Measurements from ENCODE around the gene TXNL4B. TPM values are rescaled to one million over a fixed set of nuclear protein-coding genes. Genes with fewer than 3 reads are reported as not detected.

TXNL4B gene
- total and polyA plus RNA-seq, 4 donors = 5.4 to 17.7 (median 12.7) TPM

DNA sequence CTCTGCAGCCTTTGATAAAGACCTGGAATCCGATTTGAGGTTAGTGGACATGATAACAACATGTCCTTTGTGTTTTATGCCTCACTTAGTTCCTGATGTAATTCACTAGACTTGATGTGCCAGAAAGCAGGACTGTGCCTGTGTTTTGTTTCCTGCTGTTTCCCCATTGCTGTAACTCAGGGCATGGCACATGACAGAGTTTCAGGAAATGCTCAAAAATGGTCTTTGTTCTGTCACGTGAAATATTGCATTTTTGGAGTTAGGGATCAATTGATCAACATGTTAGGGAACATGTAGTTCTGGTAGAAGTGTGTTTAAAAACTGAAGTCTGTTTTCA is 33.0 kb upstream of the TXNL4B start:
- Histone ChIP-seq H3K9me3 (ENCODE audit: control insufficient read depth in 4 of 4, insufficient read depth in 3 of 4, low read length in 3 of 4) (no peaks in the 10 kb centered on the region), H3K4me3 (no peak overlapping the region), H3K27ac (ENCODE audit: low read depth in 1 of 2, low read length in 1 of 2) (no peak overlapping the region), H3K36me3 (ENCODE audit: control insufficient read depth in 4 of 4, insufficient read depth in 4 of 4, low read length in 4 of 4) (no peaks in the 10 kb centered on the region), H3K27me3 (ENCODE audit: control insufficient read depth in 3 of 3, insufficient read depth in 3 of 3, low read length in 2 of 3) (no peaks in the 10 kb centered on the region), H3K4me1 (ENCODE audit: control insufficient read depth in 5 of 5, insufficient read depth in 5 of 5, low read length in 5 of 5) (peaks cover 0 to 5% (median 0%) of the 10 kb centered on the region in 5 donors), H3K9ac (ENCODE audit: insufficient read depth in 1 of 2, low read length in 2 of 2) (no peak overlapping the region)
- TF ChIP-seq, protein P1, sequence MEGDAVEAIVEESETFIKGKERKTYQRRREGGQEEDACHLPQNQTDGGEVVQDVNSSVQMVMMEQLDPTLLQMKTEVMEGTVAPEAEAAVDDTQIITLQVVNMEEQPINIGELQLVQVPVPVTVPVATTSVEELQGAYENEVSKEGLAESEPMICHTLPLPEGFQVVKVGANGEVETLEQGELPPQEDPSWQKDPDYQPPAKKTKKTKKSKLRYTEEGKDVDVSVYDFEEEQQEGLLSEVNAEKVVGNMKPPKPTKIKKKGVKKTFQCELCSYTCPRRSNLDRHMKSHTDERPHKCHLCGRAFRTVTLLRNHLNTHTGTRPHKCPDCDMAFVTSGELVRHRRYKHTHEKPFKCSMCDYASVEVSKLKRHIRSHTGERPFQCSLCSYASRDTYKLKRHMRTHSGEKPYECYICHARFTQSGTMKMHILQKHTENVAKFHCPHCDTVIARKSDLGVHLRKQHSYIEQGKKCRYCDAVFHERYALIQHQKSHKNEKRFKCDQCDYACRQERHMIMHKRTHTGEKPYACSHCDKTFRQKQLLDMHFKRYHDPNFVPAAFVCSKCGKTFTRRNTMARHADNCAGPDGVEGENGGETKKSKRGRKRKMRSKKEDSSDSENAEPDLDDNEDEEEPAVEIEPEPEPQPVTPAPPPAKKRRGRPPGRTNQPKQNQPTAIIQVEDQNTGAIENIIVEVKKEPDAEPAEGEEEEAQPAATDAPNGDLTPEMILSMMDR (IDR thresholded peaks at IDR 0.05; ENCODE audit: control extremely low read depth, extremely low read depth) = no peak
- 53 to 58% methylated on average over 2 of the region's 2 CpGs for WGBS, 2 donors
- ATAC-seq (ENCODE audit: insufficient read depth, low FRiP score) (no peak), DNase-seq (no peak)

DNA sequence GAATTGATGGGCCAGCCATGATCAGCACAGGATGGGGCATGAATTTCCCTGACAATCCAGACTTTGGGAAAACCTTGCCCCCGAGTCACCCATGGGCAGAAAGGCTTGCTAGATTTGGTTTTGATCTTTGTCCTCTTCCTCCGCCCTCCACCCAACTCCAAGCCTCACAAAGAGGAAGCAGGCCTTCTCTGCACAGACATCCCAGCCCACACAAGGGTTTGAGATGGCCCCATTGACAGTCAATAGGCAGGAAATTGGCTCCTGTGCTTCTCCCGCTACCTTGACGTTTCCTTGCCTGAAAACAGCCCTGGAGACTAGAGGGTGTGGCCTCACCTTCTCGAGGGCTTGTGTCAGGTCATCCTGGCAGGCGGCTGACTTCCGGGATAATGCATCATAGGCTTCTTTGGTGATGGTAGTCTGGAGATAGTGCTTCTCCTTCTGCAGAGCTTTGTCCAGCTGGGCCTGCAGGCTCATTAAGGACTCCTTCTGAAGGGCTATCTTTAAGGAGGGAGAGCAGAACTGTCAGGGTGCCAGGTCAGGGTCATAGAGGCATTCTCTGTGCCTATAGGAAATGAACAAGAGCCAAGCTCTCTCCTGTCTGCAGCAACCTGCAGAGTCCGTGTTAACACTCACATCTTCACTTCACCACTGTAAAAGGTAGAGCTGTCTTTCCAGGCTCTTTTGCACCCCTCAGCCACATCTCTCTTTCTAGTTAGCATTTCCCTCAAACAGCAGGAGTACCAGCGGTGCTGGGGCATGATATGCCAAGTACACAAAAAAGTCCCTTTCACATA is 32.4 kb upstream of the TXNL4B start:
- 76 to 85% methylated on average over 9 of the region's 9 CpGs for WGBS, 2 donors
- TF ChIP-seq, protein P1 (IDR thresholded peaks at IDR 0.05; ENCODE audit: control extremely low read depth, extremely low read depth) = no peak
- no peaks in the 10 kb centered on the region for H3K27me3 ChIP-seq (ENCODE audit: control insufficient read depth in 3 of 3, insufficient read depth in 3 of 3, low read length in 2 of 3)
- no peaks in the 10 kb centered on the region for H3K36me3 ChIP-seq (ENCODE audit: control insufficient read depth in 4 of 4, insufficient read depth in 4 of 4, low read length in 4 of 4)
- H3K9ac ChIP-seq (ENCODE audit: insufficient read depth in 1 of 2, low read length in 2 of 2) = no peak overlapping the region
- peak overlapping the region in 1 of 2 donors; percentile 12 for H3K27ac ChIP-seq (ENCODE audit: low read depth in 1 of 2, low read length in 1 of 2)
- DNase-seq (no peak), ATAC-seq (ENCODE audit: insufficient read depth, low FRiP score) (no peak)
- H3K4me1 ChIP-seq (ENCODE audit: control insufficient read depth in 5 of 5, insufficient read depth in 5 of 5, low read length in 5 of 5) = peaks cover 0 to 5% (median 0%) of the 10 kb centered on the region in 5 donors
- H3K9me3 ChIP-seq (ENCODE audit: control insufficient read depth in 4 of 4, insufficient read depth in 3 of 4, low read length in 3 of 4) = no peaks in the 10 kb centered on the region
- H3K4me3 ChIP-seq = no peak overlapping the region

DNA sequence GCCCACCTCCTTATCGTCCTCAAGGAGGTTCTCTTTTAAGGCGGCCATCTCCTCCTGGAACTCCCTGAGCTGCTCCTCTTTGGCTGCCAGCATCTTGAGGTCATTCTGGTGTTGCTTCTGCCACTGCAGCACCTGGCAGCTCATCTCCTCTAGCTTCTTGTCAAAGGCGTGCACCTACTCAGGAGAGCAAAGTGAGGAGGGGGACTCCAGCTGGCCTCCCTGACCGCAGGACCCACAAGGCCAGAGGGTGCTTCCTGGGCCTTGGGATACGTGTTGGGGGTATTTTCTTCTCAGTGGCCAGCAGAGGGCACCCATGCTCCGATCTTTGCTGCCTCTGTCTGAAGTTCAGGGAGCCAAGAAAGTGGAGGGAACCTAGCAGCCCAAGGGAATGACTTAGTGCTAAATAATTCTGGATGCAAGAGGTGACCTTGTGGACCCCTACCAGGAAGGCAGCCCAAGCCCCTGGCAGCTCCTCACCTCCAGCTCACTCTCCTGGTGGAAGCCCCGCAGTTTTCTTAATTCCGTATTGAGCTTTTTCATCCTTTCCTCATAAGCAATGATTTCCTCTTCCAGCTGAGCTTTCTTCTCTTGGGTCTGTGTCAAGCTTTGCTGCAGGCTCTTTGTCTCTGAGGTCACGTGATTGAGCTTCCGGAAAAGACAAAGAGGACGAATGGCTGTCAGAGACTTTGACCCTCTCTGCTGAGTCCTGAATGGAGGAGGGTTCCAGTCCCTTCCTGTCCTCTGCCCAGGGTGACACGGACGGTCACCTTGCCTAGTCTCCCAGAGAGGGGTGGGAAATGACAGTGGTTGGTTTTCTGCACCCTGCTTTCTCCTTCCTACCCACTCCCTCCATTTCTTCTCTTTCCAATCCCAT is 31.6 kb upstream of the TXNL4B start:
- Histone ChIP-seq H3K27me3 (ENCODE audit: control insufficient read depth in 3 of 3, insufficient read depth in 3 of 3, low read length in 2 of 3) (no peaks in the 10 kb centered on the region), H3K9ac (ENCODE audit: insufficient read depth in 1 of 2, low read length in 2 of 2) (no peak overlapping the region), H3K4me1 (ENCODE audit: control insufficient read depth in 5 of 5, insufficient read depth in 5 of 5, low read length in 5 of 5) (peaks cover 0 to 5% (median 0%) of the 10 kb centered on the region in 5 donors), H3K9me3 (ENCODE audit: control insufficient read depth in 4 of 4, insufficient read depth in 3 of 4, low read length in 3 of 4) (no peaks in the 10 kb centered on the region), H3K27ac (ENCODE audit: low read depth in 1 of 2, low read length in 1 of 2) (peak overlapping the region in 1 of 2 donors; percentile 12), H3K36me3 (ENCODE audit: control insufficient read depth in 4 of 4, insufficient read depth in 4 of 4, low read length in 4 of 4) (no peaks in the 10 kb centered on the region), H3K4me3 (no peak overlapping the region)
- ATAC-seq (ENCODE audit: insufficient read depth, low FRiP score) = peak; percentile 83
- TF ChIP-seq, protein P1 (IDR thresholded peaks at IDR 0.05; ENCODE audit: control extremely low read depth, extremely low read depth) = peak; percentile 55
- DNase-seq = peak; percentile 81 to 90 (median 84)
- 34 to 42% methylated on average over 13 of the region's 13 CpGs for WGBS, 2 donors

All from lung (tissue), 12 donors.